SU-DHL-6 (cell line): ENCODE results near the gene KCNA1.

Experiments
- H2AFZ ChIP-seq: fragments of 200-600 bp; sonication (generic); 2 replicates; pipeline ENCODE4 v1.6.1; 2014; ENCODE audit warnings: low read depth, mild to moderate bottlenecking, moderate library complexity, mixed read lengths, antibody characterized with exemption, low read length; ENCODE audit not compliant: severe bottlenecking
- H3F3A ChIP-seq: fragments of 200-600 bp; shearing (Covaris generic); 2 replicates; pipeline ENCODE4 v1.6.0; 2016; ENCODE audit warnings: antibody characterized with exemption, mild to moderate bottlenecking; ENCODE audit not compliant: insufficient read depth
- H3K27ac ChIP-seq: fragments of 200-600 bp; sonication (generic); 2 replicates; pipeline ENCODE4 v1.5.1; 2016; ENCODE audit warnings: low read depth, mild to moderate bottlenecking, low read length, moderate library complexity, mixed read lengths
- H3K27me3 ChIP-seq: fragments of 200-600 bp; sonication (generic), shearing (Covaris generic); 2 replicates; pipeline ENCODE4 v1.6.0; 2014; ENCODE audit warnings: mild to moderate bottlenecking, low read length
- H3K36me3 ChIP-seq: fragments of 200-600 bp; sonication (generic); 2 replicates; pipeline ENCODE4 v1.6.1; 2014; ENCODE audit warnings: mild to moderate bottlenecking, low read length, mixed read lengths
- H3K4me2 ChIP-seq: fragments of 300-600, 200-600 bp; shearing (Covaris generic), sonication (generic); 2 replicates; pipeline ENCODE4 v1.6.0; 2014; ENCODE audit warnings: low read length, low read depth, mild to moderate bottlenecking; ENCODE audit not compliant: poor library complexity, severe bottlenecking
- H3K4me3 ChIP-seq: fragments of 200-600 bp; sonication (generic); 2 replicates; pipeline ENCODE4 v1.5.1; 2014; ENCODE audit warnings: antibody characterized with exemption, low read length, mild to moderate bottlenecking, mixed read lengths; ENCODE audit not compliant: insufficient read depth, poor library complexity, severe bottlenecking
- H3K79me2 ChIP-seq: fragments of 200-600 bp; sonication (generic); 2 replicates; pipeline ENCODE4 v1.6.1; 2014; ENCODE audit warnings: mild to moderate bottlenecking, low read length, moderate library complexity; ENCODE audit not compliant: insufficient read depth
- H3K9ac ChIP-seq: fragments of 200-600 bp; sonication (generic); 2 replicates; pipeline ENCODE4 v1.7.0; 2014; ENCODE audit warnings: mild to moderate bottlenecking, low read length
- H3K9me2 ChIP-seq: fragments of 200-600 bp; sonication (generic); replicated peaks from 2 replicates; pipeline ENCODE4 v1.6.1; 2014; ENCODE audit warnings: low read length; ENCODE audit not compliant: insufficient read depth
- H3K9me3 ChIP-seq: fragments of 200-600 bp; sonication (generic); 2 replicates; pipeline ENCODE4 v1.6.1; 2014; ENCODE audit warnings: low read length, mixed read lengths; ENCODE audit not compliant: insufficient read depth
- H4K20me1 ChIP-seq: fragments of 200-600 bp; sonication (generic); 2 replicates; pipeline ENCODE4 v1.6.1; 2014; ENCODE audit warnings: low read depth, mild to moderate bottlenecking, antibody characterized with exemption, low read length, moderate library complexity, mixed read lengths
- CTCF ChIP-seq: fragments of 200-600 bp; sonication (generic); IDR thresholded peaks from one replicate; pipeline ENCODE4 v1.5.1; 2017; ENCODE audit warnings: antibody characterized with exemption, mild to moderate bottlenecking, low read length, moderate library complexity; ENCODE audit not compliant: insufficient read depth, poor library complexity, severe bottlenecking
- EZH2phosphoT487 ChIP-seq: fragments of 200-600 bp; sonication (generic), shearing (Covaris generic); conservative IDR thresholded peaks from 2 replicates; pipeline ENCODE4 v1.6.1; 2018; ENCODE audit warnings: mild to moderate bottlenecking, antibody characterized with exemption, low read length, moderate library complexity, mixed read lengths

KCNA1 gene

GRCh38 chr12:4934407-4935035 lies 24.8 kb downstream of the KCNA1 start:
- Histone ChIP-seq H3K79me2 (no peaks in the 10 kb centered on the region), H2AFZ (no peak overlapping the region), H3K36me3 (no peaks in the 10 kb centered on the region), H3K4me2 (no peak overlapping the region), H3K27ac (no peak overlapping the region), H3K4me3 (no peak overlapping the region), H3F3A (no peaks in the 10 kb centered on the region), H4K20me1 (no peaks in the 10 kb centered on the region), H3K9me3 (no peaks in the 10 kb centered on the region), H3K9ac (no peak overlapping the region), H3K27me3 (no peaks in the 10 kb centered on the region), H3K9me2 (no peaks in the 10 kb centered on the region)
- TF ChIP-seq EZH2phosphoT487 = no peak
- TF ChIP-seq CTCF = no peak

- Histone ChIP-seq H3K4me2 (no peak overlapping the region), H3F3A (no peaks in the 10 kb centered on the region), H3K9me2 (no peaks in the 10 kb centered on the region), H3K27me3 (no peaks in the 10 kb centered on the region), H2AFZ (no peak overlapping the region), H3K9ac (no peak overlapping the region), H3K9me3 (no peaks in the 10 kb centered on the region), H3K36me3 (no peaks in the 10 kb centered on the region), H3K79me2 (no peaks in the 10 kb centered on the region), H4K20me1 (no peaks in the 10 kb centered on the region), H3K4me3 (no peak overlapping the region), H3K27ac (no peak overlapping the region)
- TF ChIP-seq EZH2phosphoT487 (no peak), CTCF (no peak)
Observed at GRCh38 chr12:4938900-4939299, 29.2 kb downstream of the KCNA1 start.

GRCh38 chr12:4939418-4940023 lies 29.8 kb downstream of the KCNA1 start:
- Histone ChIP-seq H3K9ac (no peak overlapping the region), H3K27ac (no peak overlapping the region), H3K9me3 (no peaks in the 10 kb centered on the region), H3K4me2 (no peak overlapping the region), H2AFZ (no peak overlapping the region), H3K36me3 (no peaks in the 10 kb centered on the region), H3K79me2 (no peaks in the 10 kb centered on the region), H4K20me1 (no peaks in the 10 kb centered on the region), H3F3A (no peaks in the 10 kb centered on the region), H3K9me2 (no peaks in the 10 kb centered on the region), H3K27me3 (no peaks in the 10 kb centered on the region), H3K4me3 (no peak overlapping the region)
- TF ChIP-seq CTCF (no peak), EZH2phosphoT487 (no peak)
